Sigmoid colon (tissue), 4 donors: Measurements from ENCODE around the gene RLN3.
"Not testable (repeated sequence)": the region's sequence is repeated elsewhere in the genome, so short reads cannot be mapped to it uniquely, and the experiment has no call there.

Experiments
- POLR2A ChIP-seq, 2 donors: fragments of 450-650 bp; IDR thresholded peaks; one replicate each; pipeline ENCODE4 v1.6.1; 2016; ENCODE audit warnings: antibody characterized with exemption in 2 of 2, mild to moderate bottlenecking in 2 of 2, moderate library complexity in 2 of 2
- POLR2AphosphoS5 ChIP-seq, 4 donors: sonication (generic); formaldehyde crosslinking; IDR thresholded peaks; one replicate each; pipeline ENCODE4 v1.6.1; 2017; ENCODE audit warnings: antibody characterized with exemption in 4 of 4
- TF ChIP-seq, protein P1 (sequence below), 4 experiments: fragments of 450-650 bp in 3 of 4; fragments of 200-600 bp in 1 of 4; IDR thresholded peaks; one replicate each; pipeline ENCODE4 v1.5.1; 2016 to 2019; ENCODE audit warnings: antibody characterized with exemption in 4 of 4, mild to moderate bottlenecking in 3 of 4, moderate library complexity in 2 of 4

DNA sequence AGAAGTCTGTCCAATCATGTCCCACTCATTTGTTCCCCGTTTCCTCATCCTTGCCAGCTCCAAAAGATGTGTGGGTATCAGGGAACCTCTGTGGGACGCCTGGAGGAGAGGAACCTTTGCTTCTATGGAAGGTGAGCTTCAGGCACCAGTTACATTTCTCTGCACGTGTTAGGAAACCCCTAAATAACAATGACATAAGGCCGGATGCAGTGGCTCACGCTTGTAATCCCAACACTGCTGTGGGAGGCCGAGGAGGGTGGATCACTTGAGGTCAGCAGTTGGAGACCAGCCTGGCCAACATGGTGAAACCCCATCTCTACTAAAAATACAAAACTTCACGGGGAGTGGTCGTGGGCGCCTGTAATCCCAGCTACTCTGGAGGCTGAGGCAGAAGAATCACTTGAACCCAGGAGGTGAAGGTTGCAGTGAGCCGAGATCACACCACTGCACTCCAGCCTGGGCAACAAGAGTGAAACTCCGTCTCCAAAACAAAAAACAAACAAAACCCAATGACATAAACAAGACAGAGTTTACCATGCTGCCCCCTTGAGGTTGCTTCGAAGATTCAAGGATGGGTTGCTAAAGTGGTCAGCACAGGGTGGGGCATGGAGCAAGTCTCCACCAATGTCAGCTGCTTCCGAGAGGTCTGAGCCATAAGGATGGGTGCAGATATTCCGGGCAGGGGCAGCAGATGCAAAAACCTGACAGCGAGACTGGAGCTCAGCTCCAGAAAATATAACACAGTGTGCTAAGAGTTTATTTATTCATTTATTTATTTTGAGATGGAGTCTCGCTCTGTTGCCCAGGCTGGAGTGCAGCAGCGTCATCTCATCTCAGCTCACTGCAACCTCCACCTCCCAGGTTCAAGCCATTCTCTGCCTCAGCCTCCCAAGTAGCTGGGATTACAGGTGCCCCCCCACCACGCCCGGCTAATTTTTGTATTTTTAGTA, 15.0 kb downstream of the RLN3 start:
- TF ChIP-seq, protein P1, sequence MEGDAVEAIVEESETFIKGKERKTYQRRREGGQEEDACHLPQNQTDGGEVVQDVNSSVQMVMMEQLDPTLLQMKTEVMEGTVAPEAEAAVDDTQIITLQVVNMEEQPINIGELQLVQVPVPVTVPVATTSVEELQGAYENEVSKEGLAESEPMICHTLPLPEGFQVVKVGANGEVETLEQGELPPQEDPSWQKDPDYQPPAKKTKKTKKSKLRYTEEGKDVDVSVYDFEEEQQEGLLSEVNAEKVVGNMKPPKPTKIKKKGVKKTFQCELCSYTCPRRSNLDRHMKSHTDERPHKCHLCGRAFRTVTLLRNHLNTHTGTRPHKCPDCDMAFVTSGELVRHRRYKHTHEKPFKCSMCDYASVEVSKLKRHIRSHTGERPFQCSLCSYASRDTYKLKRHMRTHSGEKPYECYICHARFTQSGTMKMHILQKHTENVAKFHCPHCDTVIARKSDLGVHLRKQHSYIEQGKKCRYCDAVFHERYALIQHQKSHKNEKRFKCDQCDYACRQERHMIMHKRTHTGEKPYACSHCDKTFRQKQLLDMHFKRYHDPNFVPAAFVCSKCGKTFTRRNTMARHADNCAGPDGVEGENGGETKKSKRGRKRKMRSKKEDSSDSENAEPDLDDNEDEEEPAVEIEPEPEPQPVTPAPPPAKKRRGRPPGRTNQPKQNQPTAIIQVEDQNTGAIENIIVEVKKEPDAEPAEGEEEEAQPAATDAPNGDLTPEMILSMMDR (IDR thresholded peaks at IDR 0.05) = peak in 2 of 4 experiments; percentile 26 to 40
- TF ChIP-seq POLR2AphosphoS5, POLR2A (IDR thresholded peaks at IDR 0.05): not testable (repeated sequence)
